Activated T-helper 1 cell treated with Interleukin-2 at 50 U/mL for 16 hours (primary cell): Measurements from ENCODE around the gene CCDC106.

Source experiments
- DNase-seq: peaks from one replicate; pipeline ENCODE4 v3.0.0-alpha.2; 2020; ENCODE audit warnings: low read depth

Gene CCDC106

DNA sequence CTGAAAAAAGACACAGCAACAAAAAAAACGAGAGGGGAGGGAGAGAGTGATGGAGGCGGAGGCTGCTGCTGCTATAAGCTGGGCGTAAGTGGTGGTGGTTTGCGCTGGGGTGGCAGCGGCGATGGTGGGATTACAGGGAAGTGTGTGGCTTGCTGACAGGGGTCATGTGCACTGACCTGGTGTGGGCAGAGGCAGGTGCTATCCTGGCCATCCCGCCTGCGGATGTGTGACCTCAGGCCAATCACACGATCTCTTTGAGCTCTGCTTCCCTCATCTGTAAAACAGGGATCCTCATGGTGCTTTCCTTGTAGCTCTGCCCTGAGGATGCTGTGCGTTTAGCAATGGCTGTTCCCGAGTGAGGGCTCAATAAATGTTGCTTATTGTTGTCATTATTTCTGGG lies 10.5 kb upstream of the CCDC106 start:
- no peak for DNase-seq

DNA sequence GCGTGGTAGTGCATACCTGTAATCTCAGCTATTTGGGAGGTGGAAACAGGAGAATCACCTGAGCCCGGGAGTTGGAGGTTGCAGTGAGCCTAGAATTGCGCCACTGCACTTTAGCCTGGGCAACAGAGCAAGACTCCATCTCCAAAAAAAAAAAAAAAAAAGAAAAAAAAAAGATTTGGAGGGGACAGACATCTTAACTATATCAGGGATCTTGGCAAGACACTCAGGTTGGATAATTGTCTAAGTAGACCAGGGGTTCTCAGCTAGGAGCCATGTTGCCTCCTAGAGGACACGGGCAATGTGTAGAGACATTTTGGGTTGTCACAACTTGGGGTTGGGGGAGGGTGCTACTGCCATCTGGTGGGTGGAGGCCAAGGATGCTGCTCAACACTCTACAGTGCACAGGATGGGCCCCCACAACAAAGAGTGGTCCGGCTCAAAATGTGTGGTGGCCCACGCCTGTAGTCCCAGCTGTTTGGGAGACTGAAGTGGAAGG lies 9.1 kb upstream of the CCDC106 start:
- DNase-seq = peak; percentile 31

DNA sequence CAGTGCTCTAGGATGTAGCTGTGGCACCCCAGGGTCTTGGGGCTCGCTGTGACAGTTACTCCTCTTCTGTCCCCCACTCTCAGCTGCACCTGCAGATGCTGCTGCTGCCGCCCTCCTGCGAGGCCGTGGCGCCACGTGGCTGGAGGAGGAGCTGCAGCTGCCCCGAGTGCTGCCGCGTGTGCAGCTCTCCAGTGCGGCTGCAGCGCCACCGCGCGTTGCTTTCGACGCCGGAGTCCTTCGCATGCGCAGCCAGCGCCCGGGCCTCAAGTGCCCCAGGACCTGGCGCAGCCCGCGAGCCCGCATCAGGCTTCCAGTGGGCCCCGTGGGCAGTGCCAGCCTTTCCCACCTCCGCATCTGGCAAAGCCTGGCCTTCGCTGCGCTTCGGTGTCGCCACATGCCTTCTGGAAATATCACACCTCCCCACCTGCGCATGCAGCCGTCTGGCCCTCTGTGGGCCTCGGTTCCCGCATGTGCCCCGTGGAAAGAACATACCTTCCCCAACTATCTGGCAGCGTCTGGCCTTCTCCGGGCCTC lies 7.9 kb upstream of the CCDC106 start:
- DNase-seq = peak; percentile 59

GRCh38 chr19:55640577-55641425 lies 7.2 kb upstream of the CCDC106 start, which contains the start of gene ZNF580:
TSS of gene ZNF580 (plus strand) at chr19:55641002. CDS start at chr19:55642509, 1,507 bp downstream.
- DNase-seq = peak; percentile 31

DNA sequence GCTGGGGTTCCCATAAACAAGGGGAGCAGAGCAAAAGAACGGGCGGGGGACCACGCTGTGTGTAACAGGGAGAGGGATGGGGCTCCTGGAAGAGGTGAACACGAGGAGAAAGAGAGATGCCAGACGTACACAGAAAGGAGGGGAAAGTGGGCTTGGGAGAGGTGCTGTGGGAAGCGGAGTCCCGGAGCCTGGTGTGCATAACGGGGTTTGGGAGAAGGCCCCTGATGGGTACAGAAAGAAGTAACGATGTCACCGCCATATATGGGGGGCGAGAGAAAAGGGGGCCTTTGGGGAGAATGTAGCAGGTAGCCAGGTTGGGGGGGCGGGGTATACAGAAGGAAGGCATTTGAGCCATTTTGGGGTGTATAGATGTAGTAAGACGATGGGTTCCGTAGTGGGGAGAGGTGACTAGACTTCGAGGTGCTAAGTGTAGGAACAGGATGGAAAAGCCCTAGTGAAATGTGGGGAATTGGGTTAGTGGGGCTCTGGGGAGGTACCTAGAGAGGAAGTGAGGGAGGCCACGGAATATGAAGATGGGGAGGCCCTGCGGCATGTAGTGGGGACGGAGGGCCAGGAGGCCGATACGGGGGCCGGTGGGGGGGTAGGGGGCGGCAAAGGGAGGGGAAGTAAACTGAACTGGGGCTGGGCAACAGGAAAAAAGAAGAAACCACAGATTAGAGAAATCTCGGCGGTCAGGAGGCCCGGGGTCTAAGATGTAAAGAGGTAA lies 6.4 kb upstream of the CCDC106 start:
- DNase-seq = no peak

DNA sequence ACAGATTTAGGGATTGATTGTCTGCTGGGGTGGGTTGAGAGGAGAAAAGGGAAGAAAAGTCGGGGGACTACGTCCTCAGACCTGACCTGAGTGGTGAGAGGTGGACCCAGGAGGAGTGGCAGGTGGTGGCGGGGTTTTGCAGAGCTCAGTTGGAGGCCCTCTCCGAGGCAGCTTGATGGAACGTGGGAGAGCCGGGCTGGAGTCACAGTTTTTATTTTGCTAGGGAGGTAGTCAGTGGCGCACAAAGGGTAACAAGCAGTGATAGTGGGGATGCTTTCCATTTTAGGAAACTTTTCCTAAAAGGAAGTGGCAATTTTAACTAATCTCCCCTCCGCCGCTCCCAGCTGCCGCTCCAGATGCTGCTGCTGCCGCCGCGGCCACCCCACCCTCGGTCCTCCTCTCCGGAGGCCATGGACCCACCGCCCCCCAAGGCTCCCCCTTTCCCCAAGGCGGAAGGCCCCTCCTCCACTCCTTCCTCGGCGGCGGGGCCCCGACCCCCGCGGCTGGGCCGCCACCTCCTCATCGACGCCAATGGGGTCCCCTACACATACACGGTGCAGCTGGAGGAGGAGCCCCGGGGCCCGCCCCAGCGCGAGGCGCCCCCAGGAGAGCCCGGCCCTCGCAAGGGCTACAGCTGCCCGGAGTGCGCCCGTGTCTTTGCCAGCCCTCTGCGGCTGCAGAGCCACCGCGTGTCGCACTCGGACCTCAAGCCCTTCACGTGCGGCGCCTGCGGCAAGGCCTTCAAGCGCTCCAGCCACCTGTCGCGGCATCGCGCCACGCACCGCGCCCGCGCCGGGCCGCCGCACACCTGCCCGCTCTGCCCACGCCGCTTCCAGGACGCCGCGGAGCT lies 5.6 kb upstream of the CCDC106 start:
- DNase-seq = no peak

DNA sequence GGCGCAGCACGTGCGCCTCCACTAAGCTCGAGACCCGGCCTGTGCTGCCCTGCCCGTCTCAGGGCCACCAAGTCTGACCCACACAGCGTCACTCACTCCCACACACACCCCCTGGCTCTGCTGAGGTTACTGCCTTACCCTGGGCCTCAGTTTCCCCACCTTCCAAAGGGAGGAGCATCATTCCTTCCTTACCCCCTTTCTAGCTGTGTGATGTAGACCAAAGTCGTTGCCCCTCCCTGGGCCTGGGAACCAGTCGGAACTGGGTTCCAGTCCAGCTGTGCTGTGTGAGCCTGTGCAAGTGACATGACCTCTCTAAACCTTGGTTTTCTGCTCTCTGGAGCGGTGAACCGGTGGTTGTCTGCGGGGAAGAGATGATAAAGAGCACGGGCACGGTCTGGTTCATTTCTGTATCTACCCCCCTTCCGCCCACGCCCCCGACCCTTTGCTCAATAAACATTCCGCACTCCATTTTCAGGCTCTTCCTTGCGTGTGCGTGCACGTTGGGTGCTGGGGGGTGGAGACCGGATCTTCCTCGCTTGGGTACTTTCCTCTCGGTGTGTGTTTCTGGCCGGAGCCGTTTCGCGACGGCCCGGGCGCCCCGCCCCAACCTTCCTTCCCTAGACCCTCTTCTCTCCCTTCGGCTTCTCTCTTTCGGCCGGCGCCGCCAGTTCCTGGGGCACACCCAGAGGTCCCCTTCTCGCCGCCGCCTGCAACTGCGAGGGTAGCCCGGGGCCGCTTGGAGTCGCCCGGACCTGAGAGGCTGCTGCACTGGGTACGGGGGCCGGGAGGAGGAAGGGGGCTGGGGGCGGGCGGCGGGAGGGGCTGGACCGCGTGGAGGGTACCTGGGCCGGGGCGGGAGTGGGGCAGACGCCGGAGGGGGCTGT lies 4.8 kb upstream of the CCDC106 start, which contains the start of gene ZNF581:
Gene ZNF581 (plus strand): TSS at position 647 of the 884 bp plus-strand sequence. CDS start 923 bp downstream, outside the sequence.
- DNase-seq = peak; percentile 72

- no peak for DNase-seq
Observed at GRCh38 chr19:55643887-55644176, 4.2 kb upstream of the CCDC106 start.

DNA sequence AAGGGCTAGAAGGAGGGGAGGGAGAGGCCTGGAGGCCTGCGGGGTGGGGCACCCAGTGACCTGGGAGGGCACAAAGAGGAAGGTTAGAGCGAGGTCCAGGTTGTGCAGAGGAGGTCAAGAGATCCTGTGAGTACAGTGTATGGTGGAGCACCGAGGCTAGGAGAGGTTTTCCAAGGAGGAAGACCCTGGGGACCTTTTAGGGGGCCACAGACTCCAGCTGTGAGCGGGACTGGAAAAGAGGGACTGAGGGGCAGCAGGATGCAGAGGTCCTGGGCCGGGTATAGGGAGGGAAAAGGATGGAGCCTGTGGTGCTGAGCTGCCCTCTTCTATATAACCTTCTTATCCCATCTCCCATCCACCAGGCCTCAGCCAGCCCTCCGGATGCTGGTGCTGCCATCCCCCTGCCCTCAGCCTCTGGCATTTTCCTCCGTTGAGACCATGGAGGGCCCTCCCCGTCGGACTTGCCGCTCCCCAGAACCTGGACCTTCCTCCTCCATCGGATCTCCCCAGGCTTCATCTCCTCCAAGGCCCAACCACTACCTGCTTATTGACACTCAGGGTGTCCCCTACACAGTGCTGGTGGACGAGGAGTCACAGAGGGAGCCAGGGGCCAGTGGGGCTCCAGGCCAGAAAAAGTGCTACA lies 3.7 kb upstream of the CCDC106 start:
- no peak for DNase-seq

DNA sequence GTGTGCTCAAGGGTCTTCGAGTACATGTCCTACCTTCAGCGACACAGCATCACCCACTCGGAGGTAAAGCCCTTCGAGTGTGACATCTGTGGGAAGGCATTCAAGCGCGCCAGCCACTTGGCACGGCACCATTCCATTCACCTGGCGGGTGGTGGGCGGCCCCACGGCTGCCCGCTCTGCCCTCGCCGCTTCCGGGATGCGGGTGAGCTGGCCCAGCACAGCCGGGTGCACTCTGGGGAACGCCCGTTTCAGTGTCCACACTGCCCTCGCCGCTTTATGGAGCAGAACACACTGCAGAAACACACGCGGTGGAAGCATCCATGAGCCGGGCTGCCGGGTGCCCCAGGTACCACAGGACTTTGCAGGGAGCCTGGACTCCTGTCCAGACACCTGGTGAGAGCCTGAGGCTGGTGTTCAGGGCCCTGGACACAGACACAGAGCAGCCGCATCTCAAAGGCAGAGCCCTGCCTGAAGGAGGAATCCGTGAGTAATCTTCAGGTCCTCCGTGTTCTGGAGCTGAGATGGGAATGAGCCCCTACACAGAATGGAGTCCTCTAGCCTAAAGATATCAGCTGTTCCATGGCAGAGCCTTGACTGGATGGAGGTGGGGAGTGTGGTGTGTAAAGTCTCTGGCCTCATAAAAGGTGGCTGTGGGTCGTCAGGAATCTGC lies 3.0 kb upstream of the CCDC106 start:
- no peak for DNase-seq

DNA sequence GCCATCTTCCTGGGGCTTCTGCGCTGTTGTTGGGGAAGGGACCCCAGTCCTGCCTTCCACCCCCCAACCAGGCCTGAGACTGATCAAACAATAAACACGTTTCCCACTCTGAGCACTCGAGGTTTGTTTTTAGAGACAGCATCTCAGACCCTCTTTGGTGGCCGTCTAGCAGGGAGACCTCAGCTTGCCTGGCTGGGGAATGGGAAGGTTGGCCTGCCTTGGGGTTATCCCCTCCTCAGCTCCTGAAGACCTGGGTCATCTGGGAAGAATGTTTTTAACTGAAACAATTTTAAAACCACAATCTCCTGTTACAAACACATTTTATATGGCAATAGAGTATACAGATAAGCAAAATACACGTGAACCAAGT lies 2.5 kb upstream of the CCDC106 start:
- no peak for DNase-seq

GRCh38 chr19:55646889-55647731 lies 902 bp upstream of the CCDC106 start:
- no peak for DNase-seq

GRCh38 chr19:55648585-55649267 lies 714 bp downstream of the CCDC106 start:
- DNase-seq = no peak

DNA sequence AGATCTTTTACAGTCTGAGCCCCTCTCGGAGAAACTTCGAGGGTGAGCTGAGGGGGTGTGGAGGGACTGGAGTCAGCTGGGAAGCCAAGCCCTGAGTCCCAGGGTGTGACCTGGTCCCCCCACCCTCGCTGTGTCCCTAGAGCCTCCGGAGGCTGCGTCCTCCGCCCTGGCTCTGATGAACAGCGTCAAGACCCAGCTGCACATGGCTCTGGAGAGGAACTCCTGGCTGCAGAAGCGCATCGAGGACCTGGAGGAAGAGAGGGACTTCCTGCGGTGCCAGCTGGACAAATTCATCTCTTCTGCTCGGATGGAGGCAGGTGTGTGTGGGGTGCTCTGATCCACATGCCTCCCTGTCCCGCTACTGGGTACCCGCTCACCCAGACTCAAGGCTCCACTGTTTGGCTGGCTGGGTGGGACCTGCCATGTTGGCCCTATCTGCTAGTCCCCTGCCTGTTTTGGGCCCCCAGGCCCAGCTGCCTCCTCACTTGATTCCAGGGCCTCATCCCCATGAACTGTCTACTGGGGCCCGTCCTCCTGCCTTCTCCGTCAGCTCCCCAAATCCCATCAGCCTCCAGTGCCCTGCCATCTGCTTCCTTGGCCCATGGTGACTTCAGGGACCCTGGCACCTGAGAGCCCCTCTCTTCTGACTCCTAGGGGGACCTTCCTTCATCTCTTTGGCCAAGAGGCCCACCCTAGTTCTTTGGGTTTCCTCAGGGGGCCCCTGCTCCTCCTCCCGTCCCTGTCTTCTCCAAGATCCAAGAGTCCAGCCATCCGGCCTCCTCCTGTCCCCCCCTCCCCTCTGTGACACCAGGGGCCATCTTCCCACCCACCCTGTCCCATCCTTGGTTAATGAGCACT lies 1.5 kb downstream of the CCDC106 start:
- no peak for DNase-seq

DNA sequence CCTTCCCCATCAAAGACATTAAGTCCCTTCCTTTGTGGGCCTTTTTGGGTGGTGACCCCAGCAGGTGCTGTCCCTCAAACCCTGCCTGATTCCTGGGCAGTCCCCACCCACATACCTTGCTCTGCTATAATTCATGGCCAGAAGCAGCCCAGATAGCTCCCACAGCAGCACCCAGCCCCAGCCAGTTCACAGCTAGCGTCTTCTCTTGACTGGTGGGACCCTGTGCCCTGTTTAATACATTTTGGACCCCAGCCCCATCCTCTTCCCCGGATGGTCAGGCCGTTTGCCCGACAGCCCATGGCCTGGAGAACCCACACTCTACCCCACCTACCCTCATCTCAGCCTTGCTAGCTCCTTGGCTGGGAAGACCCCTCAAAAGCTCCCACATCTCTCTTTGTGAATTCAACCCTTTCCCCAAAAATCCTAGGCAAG lies 2.1 kb downstream of the CCDC106 start:
- DNase-seq = no peak

DNA sequence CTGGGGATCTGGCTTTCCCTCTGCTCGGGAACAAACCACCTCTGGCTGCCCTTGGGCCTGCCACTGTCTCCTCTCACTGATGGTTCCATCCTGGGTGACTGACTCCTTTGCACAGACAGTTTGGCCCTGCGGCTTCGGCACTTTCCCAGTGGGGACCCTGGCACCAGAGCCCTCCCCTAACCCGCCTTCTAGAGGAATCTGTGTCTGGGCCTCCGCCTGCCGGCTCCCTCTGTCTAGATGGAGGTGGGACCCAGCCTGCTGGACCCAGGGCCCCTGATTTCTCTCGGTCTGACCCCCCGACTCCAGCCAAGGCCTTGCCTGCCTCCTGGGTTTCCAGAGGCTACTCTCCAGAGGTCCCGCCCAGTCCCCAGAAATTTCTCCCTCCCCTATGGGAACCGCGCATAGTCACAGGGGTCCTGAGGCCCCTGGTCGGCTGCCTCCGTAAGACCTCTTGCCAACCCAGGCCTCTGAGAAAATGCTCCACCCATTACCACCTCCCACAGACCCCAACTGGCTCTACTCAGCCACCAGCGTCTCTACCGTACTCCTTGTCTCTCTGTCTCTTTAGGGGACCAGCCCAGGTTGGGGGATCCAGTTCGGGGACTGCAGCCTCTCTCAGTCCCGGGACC lies 2.7 kb downstream of the CCDC106 start:
- DNase-seq = no peak

GRCh38 chr19:55651236-55651635 lies 3.2 kb downstream of the CCDC106 start:
- DNase-seq = no peak
